GM19025 (cell line): ENCODE results near the gene STAT3.
"Not testable (repeated sequence)": the region's sequence is repeated elsewhere in the genome, so short reads cannot be mapped to it uniquely, and the experiment has no call there.

Experiments
- ATAC-seq: cut with Tn5 transposase; IDR thresholded peaks from one replicate; pipeline ENCODE4 v1.9.1; 2021; ENCODE audit warnings: mild to moderate bottlenecking, low read depth, moderate library complexity; ENCODE audit not compliant: unreplicated experiment

STAT3 gene

DNA sequence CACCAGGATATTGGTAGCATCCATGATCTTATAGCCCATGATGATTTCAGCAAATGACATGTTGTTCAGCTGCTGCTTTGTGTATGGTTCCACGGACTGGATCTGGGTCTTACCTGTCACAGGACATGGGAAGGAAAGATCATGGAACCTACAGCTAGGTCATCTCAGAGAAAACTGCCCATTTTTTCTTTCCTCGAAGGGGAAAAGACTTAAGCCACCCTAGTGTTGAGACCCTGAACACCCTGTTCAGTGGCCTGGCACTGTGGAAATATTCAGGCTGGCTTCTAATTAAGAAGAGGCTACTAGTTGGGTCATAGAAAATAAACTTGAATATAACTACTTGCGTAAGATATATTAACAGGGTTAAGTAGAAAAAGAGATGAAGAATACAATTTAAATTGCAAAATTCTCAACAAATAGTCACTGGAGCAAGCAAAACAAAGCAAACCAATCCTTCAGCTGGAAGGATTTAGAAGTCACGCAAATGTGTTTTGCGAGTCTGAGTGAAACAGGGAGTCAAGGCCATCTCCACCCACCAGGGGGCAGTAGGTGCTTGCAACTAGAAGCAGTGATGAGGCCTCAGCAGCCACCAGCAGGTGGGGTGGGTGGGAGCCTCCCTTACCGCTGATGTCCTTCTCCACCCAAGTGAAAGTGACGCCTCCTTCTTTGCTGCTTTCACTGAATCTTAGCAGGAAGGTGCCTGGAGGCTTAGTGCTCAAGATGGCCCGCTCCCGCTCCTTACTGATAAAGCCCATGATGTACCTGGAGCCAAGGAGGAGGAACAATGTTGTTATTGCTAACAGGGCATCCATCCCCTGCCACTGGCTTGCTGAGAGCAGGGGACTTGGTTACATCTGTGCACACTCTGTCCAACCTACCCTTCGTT lies 65.6 kb downstream of the STAT3 start:
- no peak for ATAC-seq

DNA sequence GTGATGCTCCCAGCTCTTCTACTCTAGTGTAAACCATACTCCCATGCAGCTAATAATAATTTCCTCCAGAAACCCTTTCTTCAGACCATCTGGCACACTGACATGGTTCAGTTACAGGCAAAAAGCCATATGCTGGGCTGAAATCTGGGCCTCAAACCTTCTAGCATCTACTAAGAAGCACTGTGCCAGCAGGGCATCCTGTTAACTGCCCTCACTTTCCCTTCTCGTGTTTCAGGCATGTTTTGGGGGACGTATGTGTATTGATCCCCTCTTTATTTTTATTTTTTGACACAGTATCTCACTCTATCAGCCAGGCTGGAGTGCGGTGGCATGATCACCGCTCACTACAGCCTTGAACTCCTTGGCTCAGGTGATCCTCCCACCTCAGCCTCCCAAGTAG lies 66.7 kb downstream of the STAT3 start:
- ATAC-seq, result no peak

DNA sequence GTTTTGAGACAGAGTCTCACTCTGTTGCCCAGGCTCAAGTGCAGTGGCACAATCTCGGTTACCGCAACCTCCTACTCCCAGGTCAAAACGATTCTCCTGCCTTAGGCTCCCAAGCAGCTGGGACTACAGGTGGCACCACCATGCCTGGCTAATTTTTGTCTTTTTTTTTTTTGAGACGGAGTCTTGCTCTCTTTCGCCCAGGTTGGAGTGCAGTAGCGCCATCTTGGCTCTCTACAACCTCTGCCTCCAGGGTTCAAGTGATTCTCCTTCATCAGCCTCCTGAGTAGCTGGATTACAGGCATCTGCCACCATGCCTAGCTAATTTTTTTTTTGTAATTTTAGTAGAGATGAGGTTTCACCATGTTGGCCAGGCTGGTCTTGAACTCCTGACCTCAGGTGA lies 70.3 kb downstream of the STAT3 start:
- not testable (repeated sequence) for ATAC-seq

DNA sequence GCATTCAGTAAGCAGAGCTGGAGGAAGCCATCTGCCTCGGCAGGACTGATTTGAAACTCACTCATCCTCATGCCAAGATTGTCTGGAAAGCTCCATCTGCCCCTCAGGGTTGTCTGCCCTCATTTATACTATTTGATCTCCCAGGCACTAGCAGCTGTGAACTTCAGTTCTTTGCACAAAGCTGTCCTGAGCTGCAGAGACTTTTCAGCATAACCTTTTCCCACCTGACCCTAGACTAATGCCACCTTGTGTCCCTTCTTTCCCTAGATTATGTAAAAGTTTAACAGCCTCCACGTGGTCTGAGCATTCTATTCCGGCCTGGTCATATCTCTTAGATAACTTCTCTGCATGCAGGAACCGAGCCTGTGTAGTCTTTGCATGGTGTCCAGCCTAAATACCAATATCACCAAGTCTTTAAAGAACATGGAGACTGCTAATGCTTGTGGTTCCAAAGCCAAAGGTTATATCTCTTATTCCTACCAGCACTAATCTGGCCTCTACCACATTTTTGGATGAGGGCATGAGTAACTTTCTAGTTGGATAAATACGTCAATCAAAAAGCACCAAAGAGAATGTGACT lies 70.9 kb downstream of the STAT3 start:
- ATAC-seq, result no peak

DNA sequence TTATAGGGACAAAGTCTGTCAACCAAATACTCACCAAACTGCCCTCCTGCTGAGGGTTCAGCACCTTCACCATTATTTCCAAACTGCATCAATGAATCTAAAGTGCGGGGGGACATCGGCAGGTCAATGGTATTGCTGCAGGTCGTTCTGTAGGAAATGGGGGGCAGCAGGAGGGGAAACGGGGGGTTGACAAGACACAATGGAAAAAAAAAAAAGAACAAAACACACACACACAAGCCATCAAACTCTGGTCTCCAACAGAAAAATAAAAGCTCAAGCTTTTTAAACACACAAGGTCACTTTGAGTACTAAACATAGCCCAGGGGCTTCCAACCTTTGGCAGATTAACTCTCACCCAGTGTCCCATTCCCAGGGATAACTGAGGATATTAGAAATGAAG lies 71.5 kb downstream of the STAT3 start:
- no peak for ATAC-seq

DNA sequence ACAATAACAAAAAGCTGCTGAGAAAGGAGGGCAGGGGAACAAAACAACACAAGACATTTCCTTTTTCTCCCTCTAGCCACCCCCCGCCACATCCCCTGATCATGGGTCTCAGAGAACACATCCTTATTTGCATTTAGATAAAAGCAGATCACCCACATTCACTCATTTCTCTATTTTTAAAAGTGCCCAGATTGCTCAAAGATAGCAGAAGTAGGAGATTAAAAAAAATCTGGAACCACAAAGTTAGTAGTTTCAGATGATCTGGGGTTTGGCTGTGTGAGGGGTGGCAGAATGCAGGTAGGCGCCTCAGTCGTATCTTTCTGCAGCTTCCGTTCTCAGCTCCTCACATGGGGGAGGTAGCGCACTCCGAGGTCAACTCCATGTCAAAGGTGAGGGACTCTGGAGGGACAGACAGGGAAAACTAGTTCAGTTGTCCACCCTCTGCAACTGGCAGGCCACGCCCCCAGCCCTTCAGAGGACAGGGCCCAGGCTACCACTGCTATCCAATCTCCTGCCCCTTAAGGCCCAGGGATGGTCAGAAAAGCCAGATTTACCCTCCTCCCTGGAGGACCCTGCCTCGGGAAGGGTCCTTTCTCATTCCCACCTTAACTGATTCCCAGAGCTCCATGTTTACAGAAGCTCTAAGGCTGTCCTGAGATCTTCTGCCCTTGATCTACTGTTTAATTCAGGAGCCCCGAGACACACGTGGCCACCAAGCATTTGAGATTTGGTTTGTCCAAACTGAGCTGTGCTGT lies 72.7 kb downstream of the STAT3 start:
- no peak for ATAC-seq

DNA sequence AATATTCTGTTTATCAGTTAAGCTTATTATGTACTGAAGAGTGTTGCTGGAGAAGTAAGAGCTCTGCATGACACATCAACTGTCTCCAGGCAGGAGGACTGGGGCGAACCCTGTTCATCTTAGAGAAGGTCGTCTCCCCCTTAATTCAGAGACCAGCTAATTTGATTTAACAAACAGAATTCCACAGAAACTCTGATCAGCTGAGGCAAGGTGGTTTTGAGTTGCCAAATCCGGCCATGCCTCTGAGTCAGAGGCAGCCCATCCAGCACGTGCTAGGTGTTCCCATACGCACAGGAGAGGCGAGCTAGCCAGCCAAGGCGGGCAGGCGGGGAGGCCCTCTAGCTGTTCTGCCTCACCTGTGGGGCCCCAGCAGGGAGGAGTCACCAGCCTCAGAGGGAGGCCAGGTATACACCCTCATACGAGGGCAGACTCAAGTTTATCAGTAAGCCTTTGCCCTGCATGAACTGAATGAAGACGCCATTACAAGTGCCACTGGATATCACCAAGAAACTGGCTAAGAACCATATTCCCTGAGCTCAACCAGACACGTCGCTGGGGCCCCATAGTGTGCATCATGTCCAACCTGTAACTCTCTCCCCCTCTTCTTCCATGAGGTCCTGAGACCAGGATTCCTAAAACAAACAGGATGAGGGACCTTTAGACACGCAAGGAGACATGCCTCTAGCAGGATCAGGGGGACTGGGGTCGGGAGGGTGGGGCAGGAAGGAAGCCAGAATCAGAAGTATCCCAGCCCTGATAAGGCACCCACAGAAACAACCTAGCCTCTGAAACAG lies 74.3 kb downstream of the STAT3 start:
- ATAC-seq, result no peak

DNA sequence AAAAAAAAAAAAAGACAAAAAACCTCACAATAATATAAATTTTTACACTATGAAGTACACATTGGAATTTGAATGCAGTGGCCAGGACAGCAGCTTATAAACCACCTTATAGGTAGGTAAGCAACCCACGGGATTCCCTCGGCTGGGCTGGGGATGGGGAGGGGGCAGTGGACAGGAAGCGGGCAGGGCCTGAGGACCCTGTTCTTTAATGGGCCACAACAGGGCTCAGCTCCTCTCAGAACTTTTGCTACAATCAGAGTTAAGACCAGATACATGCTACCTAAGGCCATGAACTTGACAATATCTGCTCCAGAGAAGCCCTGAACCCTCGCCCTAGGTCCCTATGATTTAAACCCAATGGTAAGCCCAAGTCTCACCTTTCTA lies 74.9 kb downstream of the STAT3 start:
- ATAC-seq, result no peak

DNA sequence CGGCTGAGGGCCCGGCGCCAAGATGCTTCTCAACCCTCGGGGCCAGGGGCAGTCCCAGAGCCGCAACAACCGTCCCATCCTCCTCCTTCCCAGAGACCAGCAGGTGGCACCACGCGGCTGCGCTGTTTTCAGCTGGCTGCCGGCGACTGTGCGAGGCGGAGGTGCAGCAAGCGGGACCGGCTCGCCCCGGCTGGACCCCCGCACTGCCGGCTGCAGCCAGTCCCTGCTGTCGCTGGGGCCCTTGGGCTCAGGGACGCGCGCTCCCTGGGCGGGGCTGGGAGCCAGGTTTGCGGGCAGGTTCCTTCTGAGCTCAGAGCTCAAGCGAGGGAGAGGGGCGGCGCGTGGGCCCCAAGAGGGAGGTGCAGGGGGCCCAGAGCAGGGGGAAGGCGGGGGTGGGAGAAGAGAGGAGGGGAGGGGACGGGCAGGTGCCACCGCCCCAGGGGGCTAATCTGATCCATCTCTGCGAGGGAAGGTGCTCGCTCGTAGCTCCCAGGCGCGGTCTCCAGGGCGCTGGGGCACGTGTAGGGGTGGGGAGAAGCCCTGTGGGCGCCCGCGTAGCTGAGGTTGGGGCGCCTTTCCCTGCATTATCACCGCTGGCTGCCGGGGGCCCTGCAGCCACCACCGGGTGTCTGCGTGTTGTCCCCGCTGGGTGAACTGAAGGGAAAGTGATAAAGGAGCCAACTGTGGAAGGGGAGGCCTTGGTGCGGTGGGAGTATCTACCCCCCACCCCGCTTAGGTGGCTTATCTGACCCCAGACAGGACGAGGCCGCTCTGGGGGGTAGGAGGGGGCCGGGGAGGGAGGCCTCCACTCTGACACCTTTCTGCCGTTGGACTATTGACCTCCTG lies 75.7 kb downstream of the STAT3 start:
- ATAC-seq, result peak; percentile 44

DNA sequence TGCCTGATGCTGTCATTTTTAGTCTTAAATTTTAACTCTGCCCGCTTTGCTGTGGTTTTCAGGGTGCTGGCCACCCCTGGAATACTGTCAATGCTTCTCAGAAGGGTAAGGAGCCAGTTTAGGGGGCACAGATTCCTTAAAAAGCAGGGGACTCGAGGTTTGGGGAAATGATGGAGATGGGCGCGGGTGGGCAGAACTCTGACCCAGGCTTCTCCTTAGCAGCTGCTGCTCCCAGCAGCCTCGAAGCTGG lies 76.3 kb downstream of the STAT3 start:
- ATAC-seq, result no peak

DNA sequence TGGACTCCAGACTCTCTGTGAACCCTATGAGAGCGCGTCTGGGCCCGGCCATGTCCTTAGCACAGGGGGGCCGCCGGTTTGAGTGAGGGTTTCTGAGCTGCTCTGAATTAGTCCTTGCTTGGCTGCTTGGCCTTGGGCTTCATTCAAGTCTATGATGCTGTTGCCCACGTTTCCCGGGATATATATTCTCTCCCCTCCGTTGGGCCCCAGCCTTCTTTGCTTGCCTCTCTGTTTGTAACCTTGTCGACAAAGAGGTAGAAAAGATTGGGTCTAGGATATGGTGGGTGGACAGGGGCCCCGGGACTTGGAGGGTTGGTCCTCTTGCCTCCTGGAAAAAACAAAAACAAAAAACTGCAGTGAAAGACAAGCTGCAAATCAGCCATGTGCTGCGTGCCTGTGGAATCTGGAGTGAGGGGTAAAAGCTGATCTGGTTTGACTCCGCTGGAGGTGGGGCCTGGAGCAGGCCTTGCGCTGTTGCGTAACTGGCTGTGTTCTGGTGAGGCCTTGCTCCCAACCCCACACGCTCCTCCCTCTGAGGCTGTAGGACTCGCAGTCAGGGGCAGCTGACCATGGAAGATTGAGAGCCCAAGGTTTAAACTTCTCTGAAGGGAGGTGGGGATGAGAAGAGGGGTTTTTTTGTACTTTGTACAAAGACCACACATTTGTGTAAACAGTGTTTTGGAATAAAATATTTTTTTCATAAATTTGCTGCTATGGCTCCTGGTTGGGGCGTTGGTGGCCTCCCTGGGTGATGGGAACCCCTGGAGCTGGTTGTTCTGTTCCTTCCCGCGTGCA lies 76.8 kb downstream of the STAT3 start:
- no peak for ATAC-seq

DNA sequence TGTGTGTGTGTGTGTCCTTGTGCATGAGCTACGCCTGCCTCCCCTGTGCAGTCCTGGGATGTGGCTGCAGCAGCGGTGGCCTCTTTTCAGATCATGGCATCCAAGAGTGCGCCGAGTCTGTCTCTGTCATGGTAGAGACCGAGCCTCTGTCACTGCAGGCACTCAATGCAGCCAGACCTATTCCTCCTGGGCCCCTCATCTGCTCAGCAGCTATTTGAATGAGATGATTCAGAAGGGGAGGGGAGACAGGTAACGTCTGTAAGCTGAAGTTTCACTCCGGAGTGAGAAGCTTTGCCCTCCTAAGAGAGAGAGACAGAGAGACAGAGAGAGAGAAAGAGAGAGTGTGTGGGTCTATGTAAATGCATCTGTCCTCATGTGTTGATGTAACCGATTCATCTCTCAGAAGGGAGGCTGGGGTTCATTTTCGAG lies 77.4 kb downstream of the STAT3 start:
- no peak for ATAC-seq

DNA sequence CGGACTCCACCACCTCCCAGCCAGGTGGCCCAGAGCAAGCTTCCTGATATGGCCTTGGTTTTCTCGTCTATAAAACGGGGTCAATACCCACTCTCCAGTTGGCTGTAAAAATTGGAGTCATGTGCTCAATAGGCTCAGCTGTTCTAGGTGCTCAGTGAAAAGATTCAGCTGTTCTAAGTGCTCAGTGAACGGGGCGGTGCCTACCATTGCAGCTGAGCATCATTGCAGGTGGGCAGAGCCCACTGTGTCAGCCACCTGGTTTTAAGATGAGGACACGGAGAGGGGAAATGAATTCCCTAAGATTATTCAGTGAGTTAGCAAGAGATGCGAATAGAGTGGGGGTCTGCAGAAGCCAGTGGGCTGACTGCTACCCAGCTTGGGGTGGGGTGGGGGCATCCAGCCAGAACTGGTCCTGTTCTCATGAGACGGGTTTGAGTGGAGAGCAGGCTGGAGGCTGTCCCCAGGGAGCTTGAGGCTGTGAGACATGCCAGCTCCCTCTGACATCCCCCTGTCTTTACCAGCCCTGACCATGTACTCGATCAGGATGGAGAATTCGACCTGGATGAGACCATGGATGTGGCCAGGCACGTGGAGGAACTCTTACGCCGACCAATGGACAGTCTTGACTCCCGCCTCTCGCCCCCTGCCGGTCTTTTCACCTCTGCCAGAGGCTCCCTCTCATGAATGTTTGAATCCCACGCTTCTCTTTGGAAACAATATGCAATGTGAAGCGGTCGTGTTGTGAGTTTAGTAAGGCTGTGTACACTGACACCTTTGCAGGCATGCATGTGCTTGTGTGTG lies 78.1 kb downstream of the STAT3 start:
- no peak for ATAC-seq

DNA sequence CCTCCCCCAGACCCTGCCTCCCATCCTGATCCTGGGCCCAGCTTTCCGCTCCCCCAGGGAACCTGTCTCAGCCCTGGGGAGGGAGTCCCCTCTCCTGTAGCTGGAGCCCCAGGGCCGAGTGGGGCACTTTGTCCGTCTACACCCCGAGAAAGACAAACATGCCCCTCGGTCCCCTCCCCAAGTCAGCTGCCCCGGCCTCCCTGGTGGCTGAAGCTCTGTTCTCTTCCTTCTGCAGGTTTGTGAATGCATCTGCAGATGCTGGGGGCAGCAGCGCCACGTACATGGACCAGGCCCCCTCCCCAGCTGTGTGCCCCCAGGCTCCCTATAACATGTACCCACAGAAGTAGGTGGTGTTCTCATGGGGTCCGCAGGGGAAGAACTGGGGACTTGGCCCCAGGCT lies 79.1 kb downstream of the STAT3 start:
- no peak for ATAC-seq

DNA sequence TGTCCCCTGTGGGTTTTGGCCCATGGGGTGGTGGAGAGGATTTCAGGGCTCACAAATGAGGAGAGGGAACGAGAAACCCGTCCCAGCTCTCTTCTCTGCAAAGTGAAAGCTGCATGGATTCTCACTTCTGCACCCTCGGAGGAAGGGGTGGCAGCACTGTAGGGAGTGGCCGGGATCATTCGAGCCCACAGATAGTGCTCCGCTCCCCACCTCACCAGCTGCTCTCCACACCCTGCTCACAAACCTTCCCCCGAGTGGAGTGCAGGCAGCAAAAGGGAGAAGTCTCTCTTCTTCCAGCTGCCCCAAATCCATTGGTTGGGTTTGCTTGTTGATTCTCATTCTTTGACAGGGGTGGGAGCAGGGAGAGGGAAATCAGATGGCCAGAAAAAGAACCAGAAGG lies 79.8 kb downstream of the STAT3 start:
- ATAC-seq, result no peak

DNA sequence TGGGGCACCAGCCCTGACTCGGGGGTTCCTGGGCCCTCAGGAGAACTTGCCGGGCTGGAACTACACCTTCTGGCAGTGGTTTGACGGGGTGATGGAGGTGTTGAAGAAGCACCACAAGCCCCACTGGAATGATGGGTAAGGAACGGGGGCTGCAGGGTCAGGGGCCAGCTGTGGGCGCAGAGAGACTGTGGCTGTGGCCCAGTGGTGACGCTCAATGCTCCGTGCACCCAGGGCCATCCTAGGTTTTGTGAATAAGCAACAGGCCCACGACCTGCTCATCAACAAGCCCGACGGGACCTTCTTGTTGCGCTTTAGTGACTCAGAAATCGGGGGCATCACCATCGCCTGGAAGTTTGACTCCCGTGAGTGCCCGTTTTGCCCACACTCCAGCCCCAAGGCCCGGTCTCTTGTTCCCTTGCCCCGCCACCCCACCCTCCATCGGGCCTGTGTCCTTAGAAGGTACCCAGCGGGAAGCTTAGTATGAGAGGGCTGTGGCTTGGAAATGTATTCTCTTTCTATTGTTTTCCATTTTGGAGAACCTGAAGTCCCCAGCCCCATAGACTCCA lies 80.8 kb downstream of the STAT3 start:
- ATAC-seq, result no peak

DNA sequence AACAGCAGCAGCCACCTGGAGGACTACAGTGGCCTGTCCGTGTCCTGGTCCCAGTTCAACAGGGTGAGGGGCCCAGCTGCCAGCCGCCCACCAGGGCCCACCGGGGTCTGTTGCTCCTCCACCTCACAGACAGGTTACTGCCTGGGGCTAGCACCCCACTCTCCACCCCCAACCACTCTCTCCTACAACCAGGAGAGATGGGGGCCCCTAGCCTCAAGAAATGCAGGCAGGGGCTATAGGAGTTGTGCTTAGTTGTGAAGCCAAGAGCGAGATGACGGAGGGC lies 81.9 kb downstream of the STAT3 start:
- ATAC-seq, result no peak

DNA sequence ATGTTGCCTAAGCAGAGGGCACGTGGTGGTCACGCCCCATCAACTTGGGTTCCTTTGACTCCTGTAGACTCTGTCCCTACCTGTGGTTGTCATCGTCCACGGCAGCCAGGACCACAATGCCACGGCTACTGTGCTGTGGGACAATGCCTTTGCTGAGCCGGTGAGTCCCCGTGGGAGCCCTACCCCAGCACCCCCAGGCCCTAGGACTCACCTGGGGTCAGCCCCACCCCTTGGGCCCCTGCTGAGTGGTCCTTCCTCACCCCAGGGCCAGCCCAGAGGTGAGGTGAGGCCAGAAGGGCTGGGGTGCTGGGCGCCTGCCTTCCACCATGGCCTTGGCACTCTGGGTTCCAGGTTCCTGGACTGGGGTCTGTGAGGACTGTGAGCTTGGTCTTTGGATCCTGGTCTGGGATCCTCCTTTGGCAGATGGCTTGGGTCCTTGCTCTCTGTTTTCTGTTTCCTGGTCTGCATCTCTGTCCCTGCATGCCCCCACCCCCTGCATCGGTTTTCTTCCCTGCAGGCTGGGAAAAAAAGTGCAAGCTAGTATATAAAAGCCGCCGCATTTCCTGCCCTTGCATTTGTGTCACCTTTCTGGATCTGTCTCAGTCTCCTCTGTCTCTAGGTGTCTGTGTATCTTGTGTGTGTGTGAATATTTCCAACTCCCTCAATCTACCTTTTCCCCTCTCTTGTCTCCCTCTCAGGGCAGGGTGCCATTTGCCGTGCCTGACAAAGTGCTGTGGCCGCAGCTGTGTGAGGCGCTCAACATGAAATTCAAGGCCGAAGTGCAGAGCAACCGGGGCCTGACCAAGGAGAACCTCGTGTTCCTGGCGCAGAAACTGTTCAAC lies 82.5 kb downstream of the STAT3 start:
- ATAC-seq, result no peak
